GM19025 (cell line): ENCODE measurements around the gene RICTOR.

Source experiments
- ATAC-seq: cut with Tn5 transposase; IDR thresholded peaks from one replicate; pipeline ENCODE4 v1.9.1; 2021; ENCODE audit warnings: mild to moderate bottlenecking, low read depth, moderate library complexity; ENCODE audit not compliant: unreplicated experiment

RICTOR gene

DNA sequence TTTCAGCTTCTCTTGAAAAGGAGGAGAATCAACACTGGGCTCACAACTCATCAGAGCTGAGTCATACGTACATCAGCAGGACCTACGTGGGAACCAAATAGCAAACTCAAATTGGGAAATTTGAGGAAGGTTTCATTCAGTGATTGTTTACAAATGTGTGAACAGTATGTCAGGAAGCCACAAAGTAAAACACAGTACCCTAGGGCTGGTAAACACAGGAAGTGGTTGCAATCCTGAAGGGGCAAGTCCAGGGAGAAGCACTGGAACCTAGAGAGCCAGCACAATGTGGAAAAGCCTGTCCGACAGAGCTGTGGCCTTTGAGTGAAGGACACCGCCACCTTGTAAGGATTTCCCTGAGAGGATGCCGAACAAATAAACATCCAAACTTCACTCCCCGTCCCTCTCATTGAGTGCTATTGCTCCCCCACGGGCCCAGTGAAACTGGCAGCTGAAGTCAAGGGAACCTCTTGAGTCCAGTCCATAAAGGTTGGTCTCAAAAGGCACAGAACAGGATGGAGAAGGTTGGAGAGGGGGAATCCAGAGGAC lies 26.7 kb upstream of the RICTOR start:
- no peak for ATAC-seq

DNA sequence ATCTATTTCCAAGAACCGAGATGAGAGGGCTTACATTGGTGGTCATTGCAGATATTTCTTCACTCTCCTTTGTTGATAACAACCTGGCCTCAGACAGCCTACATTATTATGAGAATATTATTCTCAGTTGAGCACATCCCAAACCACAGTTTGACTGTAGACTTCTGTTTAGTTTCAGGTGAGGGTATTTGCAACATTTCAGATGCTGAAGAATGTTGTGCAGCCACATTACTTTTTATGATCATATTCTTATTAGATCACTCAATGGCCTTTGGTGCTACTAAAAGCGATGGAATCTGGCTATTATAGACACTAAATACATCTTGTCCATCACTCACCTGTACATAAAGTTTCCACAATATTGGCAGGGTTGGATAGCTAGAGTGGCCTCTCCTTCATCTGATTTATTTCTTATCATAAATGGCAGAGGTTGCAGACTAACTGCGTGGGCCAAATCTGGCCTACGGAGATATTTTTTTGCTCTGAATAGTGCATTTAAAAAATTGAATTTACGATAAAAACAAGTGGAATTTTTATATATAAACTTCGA lies 26.2 kb upstream of the RICTOR start:
- ATAC-seq = no peak

GRCh38 chr5:39099831-39100230 lies 25.6 kb upstream of the RICTOR start:
- ATAC-seq = no peak

- ATAC-seq = no peak
These were observed 19.2 kb upstream of the RICTOR start for GRCh38 chr5:39093352-39093751.

DNA sequence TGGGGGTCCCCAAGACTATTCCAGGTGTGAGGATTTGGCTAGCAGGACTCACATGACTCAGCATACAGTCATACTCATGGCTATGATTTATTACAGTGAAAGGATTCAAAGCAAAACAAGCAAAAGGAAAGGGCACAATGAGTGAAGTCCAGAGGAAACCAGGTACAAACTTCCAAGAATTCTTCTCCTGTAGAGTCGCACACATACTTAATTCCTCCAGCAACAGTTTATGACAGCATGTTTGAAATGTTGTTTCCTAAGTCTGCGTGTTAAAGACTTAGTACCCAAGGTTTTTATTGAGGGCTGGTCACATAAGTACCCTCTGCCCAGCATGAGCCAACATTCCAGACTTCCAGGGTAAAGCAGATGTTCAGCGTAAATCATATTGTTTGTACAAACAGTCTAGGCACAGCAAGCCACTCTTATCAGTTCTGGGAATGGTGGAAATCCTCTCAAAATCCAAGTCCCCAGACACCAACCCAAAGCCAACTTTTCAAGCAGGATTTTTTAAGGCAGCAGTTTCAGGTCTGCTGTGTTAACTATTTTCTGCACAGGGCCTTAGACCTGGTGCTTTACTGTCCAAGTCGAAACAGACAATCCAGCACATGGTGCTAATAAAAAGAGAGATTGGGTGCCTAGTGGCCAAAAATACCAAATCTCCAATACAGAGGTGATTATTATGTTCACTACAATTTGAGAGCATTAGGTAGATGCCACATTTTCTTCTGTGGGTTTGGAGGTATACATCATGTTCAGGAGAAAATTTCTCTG lies 18.6 kb upstream of the RICTOR start:
- no peak for ATAC-seq

DNA sequence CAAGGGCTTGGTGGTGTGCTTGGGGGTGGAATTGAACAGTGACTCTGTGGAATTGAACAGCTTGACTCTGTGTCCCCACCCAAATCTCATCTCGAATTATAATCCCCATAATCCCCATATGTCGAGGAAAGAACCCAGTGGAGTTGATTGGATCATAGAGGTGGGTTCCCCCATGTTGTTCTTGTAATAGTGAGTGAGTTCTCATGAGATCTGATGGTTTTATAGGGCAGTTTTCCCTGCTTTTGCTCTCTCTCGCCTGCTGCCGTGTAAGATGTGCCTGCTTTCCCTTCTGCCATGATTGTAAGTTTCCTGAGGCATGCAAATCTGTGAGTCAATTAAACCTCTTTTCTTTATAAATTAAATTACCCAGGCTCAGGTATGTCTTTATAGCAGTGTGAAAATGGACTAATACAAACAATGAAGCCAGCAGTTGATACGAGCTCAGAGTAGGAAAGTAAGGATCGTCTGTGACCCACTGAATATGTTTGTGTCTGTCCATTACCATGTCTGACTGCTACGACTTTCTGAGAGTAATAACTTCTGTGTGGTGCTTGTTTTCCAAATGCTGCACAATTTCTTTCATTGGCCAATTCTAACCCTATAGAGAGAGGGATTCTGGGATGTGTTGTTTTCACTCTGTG lies 17.9 kb upstream of the RICTOR start:
- no peak for ATAC-seq

DNA sequence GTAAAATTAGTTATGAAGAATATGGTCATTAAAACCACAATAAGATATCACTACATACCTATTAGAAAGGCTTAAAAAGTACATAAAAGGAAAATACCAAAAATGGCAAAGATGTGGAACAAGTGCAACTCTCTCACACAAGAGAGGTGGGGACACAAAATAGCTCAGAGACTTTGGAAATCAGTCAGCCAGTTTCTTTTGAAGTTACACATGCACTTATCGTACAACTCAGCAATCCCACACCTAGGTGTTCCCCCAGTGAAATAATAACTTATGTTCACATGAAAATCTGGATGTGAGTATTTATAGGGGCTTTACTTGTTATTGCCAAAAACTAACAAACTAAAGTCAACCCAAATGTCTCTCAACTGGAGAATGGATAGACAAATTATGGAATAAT lies 9.8 kb upstream of the RICTOR start:
- no peak for ATAC-seq

DNA sequence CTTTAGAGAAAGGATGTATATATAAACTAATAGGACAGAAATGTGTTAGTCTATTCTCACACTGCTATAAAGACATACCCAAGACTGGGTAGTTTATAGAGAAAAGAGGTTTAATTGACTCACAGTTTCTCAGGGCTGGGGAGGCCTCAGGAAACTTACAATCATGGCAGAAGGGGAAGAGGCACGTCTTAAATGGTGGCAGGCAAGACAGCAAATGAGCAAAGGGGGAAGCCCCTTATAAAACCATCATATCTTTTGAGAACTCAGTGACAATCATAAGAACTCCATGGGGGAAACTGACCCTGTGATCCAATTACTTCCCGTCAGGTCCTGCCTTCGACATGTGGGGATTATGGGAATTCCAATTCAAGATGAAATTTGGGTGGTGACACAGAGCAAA lies 8.8 kb upstream of the RICTOR start:
- ATAC-seq = no peak

DNA sequence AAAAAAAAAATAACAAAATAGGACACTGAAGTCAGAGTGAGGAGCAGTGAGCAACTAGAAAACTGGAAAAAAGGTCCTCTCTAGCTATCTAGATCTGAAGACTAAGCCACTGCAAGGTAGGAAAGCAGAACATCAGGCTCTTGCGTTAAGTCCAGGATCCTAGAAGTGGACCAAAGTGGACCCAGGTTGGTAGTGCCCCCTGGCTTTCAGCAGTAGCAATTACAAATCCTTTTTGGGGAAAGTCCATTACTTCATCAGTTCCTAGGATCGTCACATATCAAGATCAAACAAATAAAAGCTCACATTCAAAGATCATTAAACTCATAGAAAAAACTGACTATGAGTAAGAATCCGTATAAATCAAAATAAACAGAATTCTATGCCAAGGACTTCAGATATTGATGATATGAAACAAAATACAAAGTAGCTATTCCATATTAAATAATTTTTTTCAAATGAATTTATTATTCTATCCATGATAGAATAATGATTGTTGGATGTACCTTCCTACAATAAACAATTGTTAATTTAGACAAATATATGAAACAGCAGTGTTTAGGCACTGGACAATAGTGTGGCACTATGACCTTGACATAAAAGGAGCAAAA lies 6.5 kb upstream of the RICTOR start:
- no peak for ATAC-seq

GRCh38 chr5:39080168-39080567 lies 6.0 kb upstream of the RICTOR start:
- no peak for ATAC-seq

DNA sequence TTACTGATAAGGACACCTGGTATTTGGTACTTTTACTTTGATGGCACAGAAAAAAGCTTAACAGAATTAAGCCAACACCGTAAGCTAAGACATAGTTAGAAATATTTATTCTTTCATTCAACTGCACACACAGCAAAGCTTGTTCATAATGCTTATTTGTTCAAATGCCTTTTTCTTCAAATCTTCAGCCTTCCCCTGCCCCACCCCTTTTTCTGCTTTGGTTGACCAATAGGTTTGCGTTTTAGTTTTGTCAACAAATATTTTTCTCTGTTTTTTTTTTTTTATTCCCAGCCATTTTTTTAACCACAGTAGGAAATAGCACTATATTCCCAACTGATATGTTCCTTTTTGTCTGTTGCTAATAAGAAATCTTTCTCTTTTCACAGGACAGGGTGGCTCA lies 4.9 kb upstream of the RICTOR start:
- ATAC-seq = no peak

- ATAC-seq = no peak
These were observed 2.8 kb upstream of the RICTOR start for GRCh38 chr5:39076757-39077728.

DNA sequence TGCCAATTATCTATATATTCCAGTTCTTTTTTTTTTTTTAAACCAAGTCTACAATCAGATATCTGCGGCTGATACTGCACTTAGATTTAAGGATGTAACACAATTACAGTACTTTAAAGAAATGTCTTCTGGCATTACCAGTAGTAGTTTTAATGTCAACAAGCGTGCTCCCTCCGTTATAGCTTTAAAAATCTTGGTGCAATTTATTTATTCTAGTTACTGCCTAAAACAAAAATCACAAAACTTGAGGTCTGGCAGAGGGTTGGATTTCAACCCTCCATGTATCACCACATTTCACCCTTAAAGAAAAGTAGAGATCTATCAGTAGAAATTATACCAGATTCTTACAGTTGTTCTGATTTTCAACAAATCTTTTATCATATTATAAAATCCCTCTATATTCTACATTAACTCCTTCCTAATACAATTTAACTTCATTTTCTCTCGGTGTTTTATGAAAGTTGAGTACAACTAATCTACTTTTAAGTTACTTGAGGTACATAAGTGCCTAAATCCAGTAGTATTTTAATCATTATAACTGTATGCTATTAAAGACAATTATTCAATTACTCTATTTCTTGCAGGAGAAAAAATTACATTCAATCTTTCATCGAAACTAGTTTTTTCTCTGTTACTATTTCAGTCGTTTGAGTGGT lies 2.0 kb upstream of the RICTOR start:
- ATAC-seq = no peak

- peak; percentile 23 for ATAC-seq
These were observed 507 bp downstream of the RICTOR start for GRCh38 chr5:39073767-39074016.

DNA sequence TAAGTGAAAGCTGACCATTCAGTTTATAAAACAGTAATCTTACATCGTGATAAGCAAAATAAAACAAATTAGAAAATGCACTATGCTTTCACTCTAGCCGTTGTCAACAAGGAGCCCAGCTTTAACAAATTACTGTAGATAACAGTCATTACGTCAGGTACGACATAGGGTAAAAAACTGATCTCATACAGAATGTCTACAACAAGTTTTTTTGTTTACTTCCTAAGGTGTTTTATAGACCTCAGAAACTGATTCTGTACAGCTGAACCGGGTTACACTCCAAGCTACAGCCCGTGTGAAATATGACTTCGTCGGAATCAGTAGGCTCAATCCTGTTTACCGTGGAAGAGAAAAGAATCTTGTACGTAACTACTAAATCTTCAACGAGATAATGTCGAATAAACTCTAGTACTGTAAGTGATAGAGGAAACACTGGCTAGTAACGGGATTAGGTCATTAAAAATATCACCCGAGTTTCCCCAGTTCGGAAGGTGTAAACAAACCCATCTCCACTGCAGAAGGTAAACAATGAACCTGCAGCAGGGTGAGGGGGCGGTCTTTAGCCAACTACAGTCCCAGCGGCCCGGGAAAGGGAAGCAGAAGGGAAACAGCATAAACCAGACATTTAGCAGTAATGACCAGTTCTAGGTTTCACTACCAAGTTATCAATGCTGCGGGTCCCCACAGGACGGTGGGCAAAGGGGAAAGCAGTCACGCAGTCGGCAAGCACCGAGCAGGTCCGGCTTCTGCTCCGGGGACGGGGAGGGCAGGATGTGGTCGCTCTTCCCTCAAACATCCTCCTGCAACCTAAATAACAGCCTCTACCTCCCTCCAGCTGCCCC lies 1.1 kb downstream of the RICTOR start:
- peak; percentile 26 for ATAC-seq

- no peak for ATAC-seq
These were observed 6.1 kb downstream of the RICTOR start for GRCh38 chr5:39068099-39068498.

GRCh38 chr5:39064450-39064849 lies 9.7 kb downstream of the RICTOR start:
- no peak for ATAC-seq

GRCh38 chr5:39063037-39063436 lies 11.2 kb downstream of the RICTOR start:
- ATAC-seq = no peak

GRCh38 chr5:39062530-39062929 lies 11.7 kb downstream of the RICTOR start:
- no peak for ATAC-seq
